A549 (cell line): Measurements from ENCODE around the gene TMEM225. TPM values are rescaled to one million over a fixed set of nuclear protein-coding genes. Genes with fewer than 3 reads are reported as not detected.

Experiments
- ELK1 ChIP-seq: fragments of 150-350 bp; IDR thresholded peaks from 2 replicates; pipeline ENCODE4 v1.6.1; 2014; ENCODE audit warnings: low read depth, mild to moderate bottlenecking, low read length
- MAX ChIP-seq: IDR thresholded peaks from 2 replicates; pipeline ENCODE4 v1.6.1; 2012
- PHF8 ChIP-seq: fragments of 200-600 bp; sonication (generic); IDR thresholded peaks from 2 replicates; pipeline ENCODE4 v1.6.1; 2016; ENCODE audit warnings: low read depth, mild to moderate bottlenecking, antibody characterized with exemption, moderate library complexity, borderline replicate concordance
- RARB ChIP-seq: fragments of 250-450 bp; sonication (Bioruptor Pico); IDR thresholded peaks from 2 replicates; pipeline ENCODE4 v1.8.0; 2021; ENCODE audit warnings: mild to moderate bottlenecking, moderate library complexity
- ZFP36 ChIP-seq: fragments of 450-650 bp; IDR thresholded peaks from 2 replicates; pipeline ENCODE4 v1.6.1; 2014; ENCODE audit warnings: borderline replicate concordance; ENCODE audit not compliant: partially characterized antibody
- polyA plus RNA-seq, 4 experiments: library from polyadenylated mRNA; depleted of rRNA in 3 of 4; stranded (reverse); fragments of >200 nt; fragmentation: RNase III in 1 of 4; extraction: RNeasy Plus Mini Kit Qiagen cat#74134 plus additional on column Dnase treatment in 1 of 4; gene quantifications; 2 replicates in 3 of 4; 3 replicates in 1 of 4; pipeline ENCODE4 v1.2.3, GENCODE V29; 2011 to 2017

TMEM225 gene
- polyA plus RNA-seq, 2 of the 4 experiments (the other 2 are of a cell fraction) = not detected

- TF ChIP-seq MAX (no peak), RARB (CRISPR knock-in tag) (no peak), PHF8 (no peak), ZFP36 (no peak), ELK1 (no peak)
- TF ChIP-seq, all 56 proteins: peak for 0
These were observed 52.4 kb downstream of the TMEM225 start (continued) for GRCh38 chr11:123833095-123833494.

Other genes with a start within 250 kb of the TMEM225 start
- 0.37 and 0.40 TPM in 2 replicates for gene SCN3B, start 231.0 kb downstream of the TMEM225 start, polyA plus RNA-seq (2011; rRNA removed)
- 0.17 to 0.25 TPM (median 0.18 TPM) in 3 replicates for gene SCN3B, start 231.0 kb downstream of the TMEM225 start, polyA plus RNA-seq (2017; fragmentation: RNase III; extraction: RNeasy Plus Mini Kit Qiagen cat#74134 plus additional on column Dnase treatment)
- 14.2 and 14.4 TPM in 2 replicates for gene ZNF202, start 144.0 kb downstream of the TMEM225 start, polyA plus RNA-seq (2011; rRNA removed)
- 10.0 to 12.9 TPM (median 11.9 TPM) in 3 replicates for gene ZNF202, start 144.0 kb downstream of the TMEM225 start, polyA plus RNA-seq (2017; fragmentation: RNase III; extraction: RNeasy Plus Mini Kit Qiagen cat#74134 plus additional on column Dnase treatment)
- not detected in 2 replicates for gene OR6X1, start 131.2 kb downstream of the TMEM225 start, polyA plus RNA-seq (2011; rRNA removed)
- not detected in 3 replicates for gene OR6X1, start 131.2 kb downstream of the TMEM225 start, polyA plus RNA-seq (2017; fragmentation: RNase III; extraction: RNeasy Plus Mini Kit Qiagen cat#74134 plus additional on column Dnase treatment)
- not detected in 2 replicates for gene OR6M1, start 79.3 kb downstream of the TMEM225 start, polyA plus RNA-seq (2011; rRNA removed)
- gene OR6M1, start 79.3 kb downstream of the TMEM225 start, polyA plus RNA-seq (2017; fragmentation: RNase III; extraction: RNeasy Plus Mini Kit Qiagen cat#74134 plus additional on column Dnase treatment) = not detected in 3 replicates
- gene OR8D4, start 16.5 kb upstream of the TMEM225 start, polyA plus RNA-seq (2011; rRNA removed) = not detected in 2 replicates
- gene OR8D4, start 16.5 kb upstream of the TMEM225 start, polyA plus RNA-seq (2017; fragmentation: RNase III; extraction: RNeasy Plus Mini Kit Qiagen cat#74134 plus additional on column Dnase treatment) = not detected in 3 replicates
- gene OR4D5, start 53.9 kb upstream of the TMEM225 start, polyA plus RNA-seq (2011; rRNA removed) = not detected in 2 replicates
- gene OR4D5, start 53.9 kb upstream of the TMEM225 start, polyA plus RNA-seq (2017; fragmentation: RNase III; extraction: RNeasy Plus Mini Kit Qiagen cat#74134 plus additional on column Dnase treatment) = not detected in 3 replicates
- not detected in 2 replicates for gene OR6T1, start 58.2 kb upstream of the TMEM225 start, polyA plus RNA-seq (2011; rRNA removed)
- gene OR6T1, start 58.2 kb upstream of the TMEM225 start, polyA plus RNA-seq (2017; fragmentation: RNase III; extraction: RNeasy Plus Mini Kit Qiagen cat#74134 plus additional on column Dnase treatment) = not detected in 3 replicates
- not detected in 2 replicates for gene OR10S1, start 92.1 kb upstream of the TMEM225 start, polyA plus RNA-seq (2011; rRNA removed)
- gene OR10S1, start 92.1 kb upstream of the TMEM225 start, polyA plus RNA-seq (2017; fragmentation: RNase III; extraction: RNeasy Plus Mini Kit Qiagen cat#74134 plus additional on column Dnase treatment) = not detected in 3 replicates
- not detected in 2 replicates for gene OR10G6, start 109.5 kb upstream of the TMEM225 start, polyA plus RNA-seq (2011; rRNA removed)
- gene OR10G6, start 109.5 kb upstream of the TMEM225 start, polyA plus RNA-seq (2017; fragmentation: RNase III; extraction: RNeasy Plus Mini Kit Qiagen cat#74134 plus additional on column Dnase treatment) = not detected in 3 replicates
- not detected in 2 replicates for gene OR10G4, start 127.3 kb upstream of the TMEM225 start, polyA plus RNA-seq (2011; rRNA removed)
- not detected in 3 replicates for gene OR10G4, start 127.3 kb upstream of the TMEM225 start, polyA plus RNA-seq (2017; fragmentation: RNase III; extraction: RNeasy Plus Mini Kit Qiagen cat#74134 plus additional on column Dnase treatment)
- gene OR10G9, start 137.3 kb upstream of the TMEM225 start, polyA plus RNA-seq (2011; rRNA removed) = not detected in 2 replicates
- gene OR10G9, start 137.3 kb upstream of the TMEM225 start, polyA plus RNA-seq (2017; fragmentation: RNase III; extraction: RNeasy Plus Mini Kit Qiagen cat#74134 plus additional on column Dnase treatment) = not detected in 3 replicates
- not detected in 2 replicates for gene OR10G8, start 141.1 kb upstream of the TMEM225 start, polyA plus RNA-seq (2011; rRNA removed)
- not detected in 3 replicates for gene OR10G8, start 141.1 kb upstream of the TMEM225 start, polyA plus RNA-seq (2017; fragmentation: RNase III; extraction: RNeasy Plus Mini Kit Qiagen cat#74134 plus additional on column Dnase treatment)
- not detected in 2 replicates for gene OR10G7, start 155.7 kb upstream of the TMEM225 start, polyA plus RNA-seq (2011; rRNA removed)
- gene OR10G7, start 155.7 kb upstream of the TMEM225 start, polyA plus RNA-seq (2017; fragmentation: RNase III; extraction: RNeasy Plus Mini Kit Qiagen cat#74134 plus additional on column Dnase treatment) = not detected in 3 replicates
- gene VWA5A, start 229.8 kb upstream of the TMEM225 start, polyA plus RNA-seq (2011; rRNA removed) = 1.5 TPM in 2 replicates
- gene VWA5A, start 229.8 kb upstream of the TMEM225 start, polyA plus RNA-seq (2017; fragmentation: RNase III; extraction: RNeasy Plus Mini Kit Qiagen cat#74134 plus additional on column Dnase treatment) = 0.12 to 0.24 TPM (median 0.18 TPM) in 3 replicates